GM23338 (cell line): Measurements from ENCODE around the gene OSBPL3. TPM values are rescaled to one million over a fixed set of nuclear protein-coding genes. Genes with fewer than 3 reads are reported as not detected.

Source experiments
- ATAC-seq: fragments of 200-7000 bp; cut with Tn5 transposase; 3 replicates; pipeline ENCODE4 v1.9.1; 2020
- DNase-seq: peaks from one replicate; pipeline ENCODE4 v3.0.0-alpha.2; 2015; ENCODE audit warnings: low spot score
- H2AFZ ChIP-seq: fragments of 200-600 bp; sonication (generic); 2 replicates; pipeline ENCODE4 v1.8.0; 2016; ENCODE audit warnings: antibody characterized with exemption, mild to moderate bottlenecking, moderate library complexity
- H3F3A ChIP-seq: fragments of 200-600 bp; sonication (generic); replicated peaks from 2 replicates; pipeline ENCODE4 v1.8.0; 2017; ENCODE audit warnings: antibody characterized with exemption, mixed run types, low read depth
- H3K27ac ChIP-seq: fragments of 200-600 bp; sonication (generic); 2 replicates; pipeline ENCODE4 v1.6.1; 2016; ENCODE audit warnings: low read depth
- H3K27me3 ChIP-seq: fragments of 200-600 bp; sonication (generic); 2 replicates; pipeline ENCODE4 v1.8.0; 2016; ENCODE audit warnings: mild to moderate bottlenecking, mixed run types, moderate library complexity; ENCODE audit not compliant: insufficient read depth
- H3K36me3 ChIP-seq: fragments of 200-600 bp; sonication (generic); 2 replicates; pipeline ENCODE4 v1.8.0; 2016; ENCODE audit warnings: mild to moderate bottlenecking; ENCODE audit not compliant: insufficient read depth
- H3K4me1 ChIP-seq: fragments of 200-600 bp; sonication (generic); 2 replicates; pipeline ENCODE4 v1.8.0; 2016; ENCODE audit warnings: mild to moderate bottlenecking, moderate library complexity; ENCODE audit not compliant: insufficient read depth
- H3K4me2 ChIP-seq: fragments of 200-600 bp; sonication (generic); 2 replicates; pipeline ENCODE4 v1.7.1; 2017; ENCODE audit warnings: mixed run types
- H3K4me3 ChIP-seq: fragments of 200-600 bp; sonication (generic); 2 replicates; pipeline ENCODE4 v1.6.1; 2016; ENCODE audit warnings: mixed run types
- H3K79me2 ChIP-seq: fragments of 200-600 bp; sonication (generic); replicated peaks from 2 replicates; pipeline ENCODE4 v1.8.0; 2017; ENCODE audit warnings: mild to moderate bottlenecking; ENCODE audit not compliant: insufficient read depth
- H3K9me2 ChIP-seq: fragments of 200-600 bp; sonication (generic); 2 replicates; pipeline ENCODE4 v1.8.0; 2017; ENCODE audit not compliant: insufficient read depth
- H4K20me1 ChIP-seq: fragments of 200-600 bp; sonication (generic); replicated peaks from 2 replicates; pipeline ENCODE4 v1.8.0; 2017; ENCODE audit warnings: mild to moderate bottlenecking; ENCODE audit not compliant: insufficient read depth
- H3K27ac Mint-ChIP-seq: 2 replicates; pipeline ENCODE4 v1.8.0; 2020; ENCODE audit warnings: inconsistent platforms, mild to moderate bottlenecking, moderate library complexity, mixed read lengths
- H3K27me3 Mint-ChIP-seq: 3 replicates; pipeline ENCODE4 v1.8.0; 2022; ENCODE audit warnings: low read depth, mild to moderate bottlenecking, moderate library complexity, mixed read lengths, inconsistent platforms; ENCODE audit not compliant: insufficient read depth, poor library complexity
- H3K36me3 Mint-ChIP-seq: 3 replicates; pipeline ENCODE4 v1.8.0; 2021; ENCODE audit warnings: low read depth, mild to moderate bottlenecking, inconsistent platforms, moderate library complexity, mixed read lengths
- H3K4me1 Mint-ChIP-seq: 3 replicates; pipeline ENCODE4 v1.8.0; 2020; ENCODE audit warnings: mild to moderate bottlenecking, inconsistent platforms, mixed read lengths
- H3K4me3 Mint-ChIP-seq: 3 replicates; pipeline ENCODE4 v1.8.0; 2021; ENCODE audit warnings: moderate library complexity, mild to moderate bottlenecking, inconsistent platforms, mixed read lengths
- H3K9me3 Mint-ChIP-seq: 3 replicates; pipeline ENCODE4 v1.8.0; 2020; ENCODE audit warnings: moderate library complexity, mild to moderate bottlenecking, inconsistent platforms, mixed read lengths
- CREB1 ChIP-seq: fragments of 250-450 bp; sonication (Bioruptor Pico); IDR thresholded peaks from 2 replicates; pipeline ENCODE4 v1.5.0; 2020; ENCODE audit warnings: low read depth, mild to moderate bottlenecking, moderate library complexity
- CTCF ChIP-seq, 2 experiments: fragments of 200-600 bp in 1 of 2; sonication (generic) in 1 of 2; conservative IDR thresholded peaks; 2 replicates each; pipeline versions ENCODE4 v1.5.1 to v1.6.1; 2016 to 2017; ENCODE audit warnings: antibody characterized with exemption in 2 of 2, low read depth in 2 of 2, mild to moderate bottlenecking in 2 of 2, moderate library complexity in 1 of 2
- EZH2 ChIP-seq: fragments of 200-600 bp; sonication (generic); IDR thresholded peaks from one replicate; pipeline ENCODE4 v1.8.0; 2017; ENCODE audit warnings: antibody characterized with exemption, mild to moderate bottlenecking, low read depth; ENCODE audit not compliant: unreplicated experiment
- EZH2phosphoT487 ChIP-seq: fragments of 200-600 bp; sonication (generic); IDR thresholded peaks from one replicate; pipeline ENCODE4 v1.8.1; 2018; ENCODE audit warnings: antibody characterized with exemption; ENCODE audit not compliant: unreplicated experiment
- NANOG ChIP-seq: IDR thresholded peaks from 2 replicates; pipeline ENCODE4 v1.6.1; 2016; ENCODE audit warnings: antibody characterized with exemption, borderline replicate concordance
- POLR2AphosphoS5 ChIP-seq: IDR thresholded peaks from 2 replicates; pipeline ENCODE4 v1.6.1; 2016; ENCODE audit warnings: antibody characterized with exemption, low read depth
- STAT1 ChIP-seq: IDR thresholded peaks from one replicate; pipeline ENCODE4 v1.6.1; 2016; ENCODE audit warnings: antibody characterized with exemption; ENCODE audit not compliant: unreplicated experiment
- ZNF462 ChIP-seq: fragments of 250-450 bp; sonication (Bioruptor Pico); IDR thresholded peaks from 2 replicates; pipeline ENCODE4 v1.5.0; 2020; ENCODE audit warnings: mild to moderate bottlenecking, moderate library complexity
- polyA plus RNA-seq: library from polyadenylated mRNA; unstranded; fragments of >200 nt; fragmentation: Nextera tagmentation; extraction: Ambion mirVana; gene quantifications from 2 replicates; pipeline ENCODE4 v1.2.1, GENCODE V29; 2016
- total RNA-seq: library from RNA; depleted of rRNA; stranded (reverse); fragments of >200 nt; shearing (Covaris generic); gene quantifications from 2 replicates; pipeline ENCODE4 v1.2.3, GENCODE V29; 2014
- TF ChIP-seq, protein P1 (sequence below): IDR thresholded peaks from one replicate; pipeline ENCODE4 v1.6.1; 2018; ENCODE audit warnings: antibody characterized with exemption; ENCODE audit not compliant: unreplicated experiment

OSBPL3 gene
- total and polyA plus RNA-seq, 2 experiments from 2014 or later, result 7.2 to 15.7 TPM

DNA sequence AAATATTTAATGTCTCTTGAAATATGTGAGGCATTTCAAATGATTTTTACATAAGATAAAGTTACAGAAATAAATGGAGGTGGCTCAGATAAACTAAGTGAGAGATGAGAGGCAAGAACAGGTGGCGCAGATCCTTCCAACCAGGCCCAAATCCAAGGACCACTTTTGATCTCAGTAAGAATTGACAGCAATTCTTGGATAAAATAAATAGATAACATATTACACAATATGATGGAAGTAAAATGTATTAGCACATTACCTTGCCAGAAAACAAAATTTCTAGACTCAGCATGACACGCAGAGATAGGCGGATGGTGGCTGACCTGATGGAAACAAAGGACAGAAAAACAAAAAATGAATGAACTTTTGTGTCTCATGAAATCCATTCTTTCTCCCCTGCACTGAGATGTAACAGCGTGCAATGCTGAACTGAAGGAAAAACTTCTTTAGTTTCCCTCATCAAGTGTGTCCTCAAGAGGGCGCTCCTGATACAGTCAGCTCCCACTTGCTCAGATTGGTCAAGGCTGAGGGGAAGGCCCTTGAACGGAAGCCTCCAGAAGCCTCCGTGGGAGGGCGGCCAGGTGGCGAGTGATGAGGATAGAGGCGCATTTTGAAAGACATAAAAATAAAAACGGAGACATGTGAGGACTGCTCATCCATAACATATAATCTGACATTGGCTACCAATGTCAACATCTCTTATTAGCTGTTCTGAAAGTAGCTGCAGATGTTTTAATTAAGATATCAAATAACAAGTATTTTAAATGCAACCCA is 159.9 kb downstream of the OSBPL3 start:
- peak; percentile 95 for DNase-seq
- no peaks in the 10 kb centered on the region for H3K36me3 ChIP-seq
- no peak overlapping the region for H3K4me3 Mint-ChIP-seq
- no peak overlapping the region for H3K4me2 ChIP-seq
- H3K9me3 Mint-ChIP-seq, result no peaks in the 10 kb centered on the region; the same call in 2 of the 3 replicates
- no peaks in the 10 kb centered on the region for H3K9me2 ChIP-seq
- no peaks in the 10 kb centered on the region for H3K79me2 ChIP-seq
- H3F3A ChIP-seq, result no peaks in the 10 kb centered on the region
- TF ChIP-seq CTCF (conservative IDR thresholded peaks at IDR 0.05; ENCODE audit: low read depth in 2 of 2) (peak; percentile 94 to 98), CREB1 (CRISPR knock-in tag) (no peak)
- peak; percentile 99 for ATAC-seq
- no peak overlapping the region for H2AFZ ChIP-seq
- no peaks in the 10 kb centered on the region for H3K27me3 Mint-ChIP-seq
- no peaks in the 10 kb centered on the region for H3K4me1 ChIP-seq
- 0 out of 2 replicates have a peak overlapping the region, but pooled peaks have one; percentile 30 for H3K27ac Mint-ChIP-seq
- no peaks in the 10 kb centered on the region; the same call in 2 of the 3 replicates for H3K36me3 Mint-ChIP-seq
- no peaks in the 10 kb centered on the region for H3K27me3 ChIP-seq
- no peak overlapping the region for H3K4me3 ChIP-seq
- H3K4me1 Mint-ChIP-seq, result peaks cover 3% of the 10 kb centered on the region; the same call in 2 of the 3 replicates
- no peak overlapping the region for H3K27ac ChIP-seq
- H4K20me1 ChIP-seq, result no peaks in the 10 kb centered on the region

GRCh38 chr7:24817339-24817738 is 162.6 kb downstream of the OSBPL3 start:
- no peaks in the 10 kb centered on the region for H3K27me3 Mint-ChIP-seq
- H3K36me3 Mint-ChIP-seq, result no peaks in the 10 kb centered on the region; the same call in 2 of the 3 replicates
- Histone ChIP-seq H3K79me2 (no peaks in the 10 kb centered on the region), H3K27ac (no peak overlapping the region), H3K27me3 (no peaks in the 10 kb centered on the region), H3F3A (no peaks in the 10 kb centered on the region), H3K4me3 (no peak overlapping the region), H2AFZ (no peak overlapping the region), H3K4me1 (no peaks in the 10 kb centered on the region), H3K4me2 (no peak overlapping the region), H4K20me1 (no peaks in the 10 kb centered on the region), H3K9me2 (no peaks in the 10 kb centered on the region), H3K36me3 (no peaks in the 10 kb centered on the region)
- no peak overlapping the region for H3K27ac Mint-ChIP-seq
- H3K4me1 Mint-ChIP-seq, result peaks cover 3% of the 10 kb centered on the region; the same call in 2 of the 3 replicates
- ATAC-seq (no peak), DNase-seq (no peak)
- H3K4me3 Mint-ChIP-seq, result no peak overlapping the region
- H3K9me3 Mint-ChIP-seq, result no peaks in the 10 kb centered on the region; the same call in 2 of the 3 replicates
- TF ChIP-seq STAT1 (no peak), ZNF462 (CRISPR knock-in tag) (no peak), POLR2AphosphoS5 (no peak), EZH2 (no peak), NANOG (no peak), EZH2phosphoT487 (no peak), CREB1 (CRISPR knock-in tag) (no peak)
- TF ChIP-seq, protein P1, sequence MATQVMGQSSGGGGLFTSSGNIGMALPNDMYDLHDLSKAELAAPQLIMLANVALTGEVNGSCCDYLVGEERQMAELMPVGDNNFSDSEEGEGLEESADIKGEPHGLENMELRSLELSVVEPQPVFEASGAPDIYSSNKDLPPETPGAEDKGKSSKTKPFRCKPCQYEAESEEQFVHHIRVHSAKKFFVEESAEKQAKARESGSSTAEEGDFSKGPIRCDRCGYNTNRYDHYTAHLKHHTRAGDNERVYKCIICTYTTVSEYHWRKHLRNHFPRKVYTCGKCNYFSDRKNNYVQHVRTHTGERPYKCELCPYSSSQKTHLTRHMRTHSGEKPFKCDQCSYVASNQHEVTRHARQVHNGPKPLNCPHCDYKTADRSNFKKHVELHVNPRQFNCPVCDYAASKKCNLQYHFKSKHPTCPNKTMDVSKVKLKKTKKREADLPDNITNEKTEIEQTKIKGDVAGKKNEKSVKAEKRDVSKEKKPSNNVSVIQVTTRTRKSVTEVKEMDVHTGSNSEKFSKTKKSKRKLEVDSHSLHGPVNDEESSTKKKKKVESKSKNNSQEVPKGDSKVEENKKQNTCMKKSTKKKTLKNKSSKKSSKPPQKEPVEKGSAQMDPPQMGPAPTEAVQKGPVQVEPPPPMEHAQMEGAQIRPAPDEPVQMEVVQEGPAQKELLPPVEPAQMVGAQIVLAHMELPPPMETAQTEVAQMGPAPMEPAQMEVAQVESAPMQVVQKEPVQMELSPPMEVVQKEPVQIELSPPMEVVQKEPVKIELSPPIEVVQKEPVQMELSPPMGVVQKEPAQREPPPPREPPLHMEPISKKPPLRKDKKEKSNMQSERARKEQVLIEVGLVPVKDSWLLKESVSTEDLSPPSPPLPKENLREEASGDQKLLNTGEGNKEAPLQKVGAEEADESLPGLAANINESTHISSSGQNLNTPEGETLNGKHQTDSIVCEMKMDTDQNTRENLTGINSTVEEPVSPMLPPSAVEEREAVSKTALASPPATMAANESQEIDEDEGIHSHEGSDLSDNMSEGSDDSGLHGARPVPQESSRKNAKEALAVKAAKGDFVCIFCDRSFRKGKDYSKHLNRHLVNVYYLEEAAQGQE, result no peak
